HUES6 (cell line): ENCODE results near the gene TIMM29.

ENCODE experiments used
- H3K27ac ChIP-seq: 2 replicates; pipeline ENCODE4 v1.7.0; 2013; ENCODE audit warnings: low read depth, mild to moderate bottlenecking, low read length, inconsistent platforms
- H3K27me3 ChIP-seq: 2 replicates; pipeline ENCODE4 v1.6.1; 2013; ENCODE audit warnings: low read length; ENCODE audit not compliant: control insufficient read depth, insufficient read depth
- H3K36me3 ChIP-seq: 2 replicates; pipeline ENCODE4 v1.6.1; 2013; ENCODE audit warnings: low read length; ENCODE audit not compliant: control insufficient read depth, insufficient read depth
- H3K4me1 ChIP-seq: 2 replicates; pipeline ENCODE4 v1.6.1; 2013; ENCODE audit warnings: low read length; ENCODE audit not compliant: control insufficient read depth, insufficient read depth
- H3K4me3 ChIP-seq: 2 replicates; pipeline ENCODE4 v1.5.1; 2013; ENCODE audit warnings: low read depth, low read length
- H3K9ac ChIP-seq: one replicate; pipeline ENCODE4 v1.6.1; 2013; ENCODE audit warnings: mild to moderate bottlenecking, low read length
- H3K9me3 ChIP-seq: 2 replicates; pipeline ENCODE4 v1.6.1; 2013; ENCODE audit warnings: low read depth, low read length; ENCODE audit not compliant: control insufficient read depth, insufficient read depth

TIMM29 gene

GRCh38 chr19:10892256-10892655 lies 36.4 kb upstream of the TIMM29 start:
- H3K36me3 ChIP-seq, result no peaks in the 10 kb centered on the region
- no peak overlapping the region for H3K27ac ChIP-seq
- no peaks in the 10 kb centered on the region for H3K9me3 ChIP-seq
- peak overlapping the region; percentile 21 for H3K9ac ChIP-seq
- no peak overlapping the region for H3K4me3 ChIP-seq
- H3K27me3 ChIP-seq, result no peaks in the 10 kb centered on the region
- peaks cover 68% of the 10 kb centered on the region for H3K4me1 ChIP-seq

GRCh38 chr19:10894911-10895213 lies 33.7 kb upstream of the TIMM29 start:
- H3K27ac ChIP-seq, result no peak overlapping the region
- H3K9me3 ChIP-seq, result no peaks in the 10 kb centered on the region
- no peaks in the 10 kb centered on the region for H3K27me3 ChIP-seq
- H3K36me3 ChIP-seq, result no peaks in the 10 kb centered on the region
- no peak overlapping the region for H3K9ac ChIP-seq
- H3K4me1 ChIP-seq, result peaks cover 53% of the 10 kb centered on the region
- no peak overlapping the region for H3K4me3 ChIP-seq

GRCh38 chr19:10895363-10895762 lies 33.2 kb upstream of the TIMM29 start:
- Histone ChIP-seq H3K4me3 (no peak overlapping the region), H3K27me3 (no peaks in the 10 kb centered on the region), H3K27ac (no peak overlapping the region), H3K9me3 (no peaks in the 10 kb centered on the region), H3K9ac (no peak overlapping the region), H3K4me1 (peaks cover 53% of the 10 kb centered on the region), H3K36me3 (no peaks in the 10 kb centered on the region)

GRCh38 chr19:10895920-10896319 lies 32.7 kb upstream of the TIMM29 start:
- Histone ChIP-seq H3K9me3 (no peaks in the 10 kb centered on the region), H3K9ac (no peak overlapping the region), H3K4me3 (no peak overlapping the region), H3K27me3 (no peaks in the 10 kb centered on the region), H3K4me1 (peaks cover 50% of the 10 kb centered on the region), H3K36me3 (no peaks in the 10 kb centered on the region), H3K27ac (no peak overlapping the region)

- Histone ChIP-seq H3K4me1 (peaks cover 40% of the 10 kb centered on the region), H3K27ac (peak overlapping the region; percentile 47; the same call in 1 of the 2 replicates), H3K27me3 (no peaks in the 10 kb centered on the region), H3K4me3 (no peak overlapping the region), H3K9me3 (0 out of 2 replicates have a peak, but pooled peaks cover 2% of the 10 kb centered on the region), H3K9ac (no peak overlapping the region), H3K36me3 (no peaks in the 10 kb centered on the region)
Observed at GRCh38 chr19:10896851-10897526, 31.6 kb upstream of the TIMM29 start.

GRCh38 chr19:10898633-10899032 lies 30.0 kb upstream of the TIMM29 start:
- no peaks in the 10 kb centered on the region for H3K36me3 ChIP-seq
- peaks cover 33% of the 10 kb centered on the region for H3K4me1 ChIP-seq
- no peak overlapping the region for H3K4me3 ChIP-seq
- H3K27ac ChIP-seq, result 0 out of 2 replicates have a peak overlapping the region, but pooled peaks have one; percentile 40
- no peak overlapping the region for H3K9ac ChIP-seq
- 0 out of 2 replicates have a peak, but pooled peaks cover 7% of the 10 kb centered on the region for H3K9me3 ChIP-seq
- H3K27me3 ChIP-seq, result no peaks in the 10 kb centered on the region

- 0 out of 2 replicates have a peak, but pooled peaks cover 7% of the 10 kb centered on the region for H3K9me3 ChIP-seq
Observed at GRCh38 chr19:10899151-10899653, 29.4 kb upstream of the TIMM29 start.

GRCh38 chr19:10907925-10908324 lies 20.7 kb upstream of the TIMM29 start:
- Histone ChIP-seq H3K9me3 (0 out of 2 replicates have a peak, but pooled peaks cover 2% of the 10 kb centered on the region), H3K4me1 (no peaks in the 10 kb centered on the region), H3K4me3 (no peak overlapping the region), H3K36me3 (peaks cover 58% of the 10 kb centered on the region), H3K27me3 (no peaks in the 10 kb centered on the region), H3K27ac (no peak overlapping the region), H3K9ac (no peak overlapping the region)

More at GRCh38 chr19:10899151-10899653, 29.4 kb upstream of the TIMM29 start:
- Histone ChIP-seq H3K9ac (no peak overlapping the region), H3K27me3 (no peaks in the 10 kb centered on the region), H3K36me3 (0 out of 2 replicates have a peak, but pooled peaks cover 2% of the 10 kb centered on the region), H3K4me1 (peaks cover 28% of the 10 kb centered on the region), H3K27ac (no peak overlapping the region), H3K4me3 (no peak overlapping the region)

- H3K9me3 ChIP-seq, result no peaks in the 10 kb centered on the region
- H3K4me1 ChIP-seq, result no peaks in the 10 kb centered on the region
- no peak overlapping the region for H3K4me3 ChIP-seq
- peaks cover 60% of the 10 kb centered on the region for H3K36me3 ChIP-seq
- no peaks in the 10 kb centered on the region for H3K27me3 ChIP-seq
- no peak overlapping the region for H3K9ac ChIP-seq
- no peak overlapping the region for H3K27ac ChIP-seq
Observed at GRCh38 chr19:10908380-10908960, 20.1 kb upstream of the TIMM29 start.

- no peak overlapping the region; the same call in 1 of the 2 replicates for H3K27ac ChIP-seq
- no peaks in the 10 kb centered on the region for H3K9me3 ChIP-seq
- H3K27me3 ChIP-seq, result no peaks in the 10 kb centered on the region
- H3K9ac ChIP-seq, result peak overlapping the region; percentile 26
- H3K4me3 ChIP-seq, result no peak overlapping the region
- H3K36me3 ChIP-seq, result peaks cover 84% of the 10 kb centered on the region
- H3K4me1 ChIP-seq, result no peaks in the 10 kb centered on the region
Observed at GRCh38 chr19:10911579-10912363, 16.8 kb upstream of the TIMM29 start.

- Histone ChIP-seq H3K9me3 (no peaks in the 10 kb centered on the region), H3K9ac (no peak overlapping the region), H3K36me3 (peaks cover 78% of the 10 kb centered on the region)
Observed at GRCh38 chr19:10912619-10913018, 16.0 kb upstream of the TIMM29 start.

More at GRCh38 chr19:10912619-10913018, 16.0 kb upstream of the TIMM29 start:
- Histone ChIP-seq H3K27ac (no peak overlapping the region), H3K4me3 (no peak overlapping the region), H3K27me3 (no peaks in the 10 kb centered on the region), H3K4me1 (no peaks in the 10 kb centered on the region)
